GM12878 (cell line): ENCODE results near the gene RFT1. TPM values are rescaled to one million over a fixed set of nuclear protein-coding genes. Genes with fewer than 3 reads are reported as not detected.

ENCODE experiments used
- ASH2L ChIP-seq: fragments of 300-600, 200-600 bp; sonication (generic); IDR thresholded peaks from 2 replicates; pipeline ENCODE4 v1.6.1; 2017; ENCODE audit warnings: low read depth, mild to moderate bottlenecking, borderline replicate concordance
- CBX3 ChIP-seq: fragments of 200-600 bp; sonication (generic); IDR thresholded peaks from 2 replicates; pipeline ENCODE4 v1.6.1; 2016; ENCODE audit warnings: low read depth, borderline replicate concordance
- CEBPB ChIP-seq, 2 experiments: fragments of 150-350 bp in 1 of 2; IDR thresholded peaks; 2 replicates each; pipeline ENCODE4 v1.6.1; 2012 to 2014; ENCODE audit warnings: low read depth in 2 of 2, low read length in 2 of 2, borderline replicate concordance in 1 of 2, inconsistent platforms in 1 of 2
- CHD1 ChIP-seq: IDR thresholded peaks from 2 replicates; pipeline ENCODE4 v1.6.1; 2012; ENCODE audit warnings: low read depth, low read length, improper control_type of control experiment
- CHD2 ChIP-seq: IDR thresholded peaks from 2 replicates; pipeline ENCODE4 v1.6.1; 2011; ENCODE audit warnings: low read depth, low read length, improper control_type of control experiment, borderline replicate concordance
- EP300 ChIP-seq, 2 experiments: fragments of 150-350 bp in 1 of 2; IDR thresholded peaks; 2 replicates each; pipeline ENCODE4 v1.6.1; 2011 to 2012; ENCODE audit warnings: low read depth in 2 of 2, low read length in 2 of 2, borderline replicate concordance in 1 of 2, improper control_type of control experiment in 1 of 2, inconsistent platforms in 1 of 2; ENCODE audit not compliant: control insufficient read depth in 1 of 2
- NBN ChIP-seq: fragments of 450-650 bp; IDR thresholded peaks from 2 replicates; pipeline ENCODE4 v1.6.1; 2016
- RB1 ChIP-seq: fragments of 450-650 bp; formaldehyde crosslinking; IDR thresholded peaks from 2 replicates; pipeline ENCODE4 v1.6.1; 2017; ENCODE audit warnings: mild to moderate bottlenecking, borderline replicate concordance
- SMAD1 ChIP-seq: fragments of 450-650 bp; IDR thresholded peaks from 2 replicates; pipeline ENCODE4 v1.6.1; 2018; ENCODE audit warnings: mild to moderate bottlenecking, low read depth; ENCODE audit not compliant: partially characterized antibody
- SMARCA5 ChIP-seq: fragments of 450-650 bp; IDR thresholded peaks from 2 replicates; pipeline ENCODE4 v1.6.1; 2017; ENCODE audit warnings: mild to moderate bottlenecking
- SP1 ChIP-seq: IDR thresholded peaks from one replicate; pipeline ENCODE4 v1.6.1; 2011; ENCODE audit warnings: low read depth, low read length
- SUPT20H ChIP-seq: IDR thresholded peaks from 2 replicates; pipeline ENCODE4 v1.6.1; 2011; ENCODE audit warnings: low read depth, mild to moderate bottlenecking, low read length, moderate library complexity, borderline replicate concordance; ENCODE audit not compliant: control insufficient read depth
- TCF7 ChIP-seq: IDR thresholded peaks from 2 replicates; pipeline ENCODE4 v1.6.1; 2014; ENCODE audit warnings: antibody characterized with exemption, borderline replicate concordance
- polyA plus RNA-seq, 11 experiments: library from polyadenylated mRNA; depleted of rRNA in 4 of 11; unstranded in 6 of 11; stranded (reverse) in 5 of 11; fragments of >200 nt; fragmentation: Nextera tagmentation in 4 of 11; fragmentation: Illumina TruSeq in 1 of 11; extraction: Ambion mirVana in 4 of 11; extraction: Trizol in 1 of 11; gene quantifications; 1 replicate in 1 of 11; 2 replicates in 10 of 11; pipeline versions ENCODE4 v1.2.1 to v1.2.3, GENCODE V29; 2011 to 2016; ENCODE audit warnings: inconsistent platforms in 2 of 11, missing spikeins in 2 of 11, low read depth in 1 of 11
- total RNA-seq, 4 experiments: library from RNA; depleted of rRNA in 3 of 4; stranded (reverse); fragments of >200 nt in 3 of 4; fragmentation: Illumina TruSeq in 1 of 4; extraction: Trizol in 1 of 4; gene quantifications; 2 replicates each; pipeline versions ENCODE4 v1.2.1 to v1.2.3, GENCODE V29; 2013 to 2021
- TF ChIP-seq, protein P1 (sequence below): fragments of 450-650 bp; IDR thresholded peaks from 2 replicates; pipeline ENCODE4 v1.6.1; 2017; ENCODE audit warnings: mild to moderate bottlenecking, moderate library complexity
- TF ChIP-seq, protein P2 (sequence below): IDR thresholded peaks from 2 replicates; pipeline ENCODE4 v1.6.1; 2012; ENCODE audit warnings: low read length, inconsistent platforms
- TF ChIP-seq, protein P3 (sequence below): fragments of 450-650 bp; IDR thresholded peaks from 2 replicates; pipeline ENCODE4 v1.6.1; 2017; ENCODE audit warnings: borderline replicate concordance
- TF ChIP-seq, protein P4 (sequence below): fragments of 450-650 bp; formaldehyde crosslinking; IDR thresholded peaks from 2 replicates; pipeline ENCODE4 v1.4.0; 2022; ENCODE audit warnings: mild to moderate bottlenecking, moderate library complexity

Gene RFT1
- total and polyA plus RNA-seq, 10 of the 15 experiments (the other 5 are each of a cell fraction or from before 2014, with no cell fraction given) = 16.6 to 75.1 (median 34.5) TPM

DNA sequence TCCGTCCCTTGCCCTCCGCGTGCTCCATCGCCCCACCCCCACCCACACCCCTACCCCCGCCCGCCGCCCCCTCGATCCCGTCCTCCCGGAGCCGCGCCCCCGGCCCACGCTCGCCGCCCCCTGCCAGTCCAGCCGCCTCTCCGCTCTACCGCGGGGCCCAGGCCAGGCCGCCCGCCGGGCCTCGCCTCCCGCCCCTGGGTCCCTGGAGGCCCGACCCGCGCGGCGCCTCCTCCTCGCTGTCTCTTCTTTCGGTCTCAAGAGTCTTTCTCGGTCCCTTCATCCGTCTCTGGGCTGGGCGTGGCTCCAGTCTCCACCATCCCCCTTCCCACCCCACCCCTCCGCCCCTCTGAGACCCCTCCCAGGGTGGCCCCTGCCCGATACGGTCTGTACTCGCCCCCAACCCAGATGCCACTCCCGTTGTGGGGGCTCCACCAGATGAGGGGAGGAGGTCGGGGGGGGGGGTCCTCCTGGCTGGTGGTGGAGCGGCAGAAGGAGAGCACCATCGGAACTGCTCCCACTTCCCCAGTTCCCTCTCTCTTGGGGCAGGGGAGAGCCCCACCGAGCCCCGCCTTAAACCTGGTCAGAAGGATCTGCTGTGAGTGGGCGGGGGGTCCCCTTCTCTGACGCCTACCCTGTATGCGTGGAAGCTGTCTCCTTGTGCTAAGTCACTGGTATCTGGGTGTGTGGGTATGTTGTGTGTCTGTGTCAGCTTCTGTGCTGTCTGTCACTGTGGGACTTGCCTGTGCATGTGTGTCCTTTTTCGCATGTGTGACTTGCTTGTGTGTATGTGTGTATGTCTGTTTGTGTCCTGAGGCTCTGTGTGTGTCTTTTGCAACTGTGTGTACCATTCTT is 31.8 kb upstream of the RFT1 start (continued):
- TF ChIP-seq EP300 (IDR thresholded peaks at IDR 0.05; ENCODE audit: borderline replicate concordance in 1 of 2, control insufficient read depth in 1 of 2, low read depth in 2 of 2, low read length in 2 of 2) (no peak), NBN (no peak; the same call in none of the 2 replicates), SMARCA5 (no peak), RB1 (no peak), TCF7 (no peak), CBX3 (no peak), SMAD1 (no peak), CHD1 (no peak), CHD2 (no peak), SUPT20H (no peak), ASH2L (no peak), SP1 (no peak), CEBPB (IDR thresholded peaks at IDR 0.05; ENCODE audit: borderline replicate concordance in 1 of 2, low read depth in 2 of 2, low read length in 2 of 2) (no peak)
- TF ChIP-seq, protein P1, sequence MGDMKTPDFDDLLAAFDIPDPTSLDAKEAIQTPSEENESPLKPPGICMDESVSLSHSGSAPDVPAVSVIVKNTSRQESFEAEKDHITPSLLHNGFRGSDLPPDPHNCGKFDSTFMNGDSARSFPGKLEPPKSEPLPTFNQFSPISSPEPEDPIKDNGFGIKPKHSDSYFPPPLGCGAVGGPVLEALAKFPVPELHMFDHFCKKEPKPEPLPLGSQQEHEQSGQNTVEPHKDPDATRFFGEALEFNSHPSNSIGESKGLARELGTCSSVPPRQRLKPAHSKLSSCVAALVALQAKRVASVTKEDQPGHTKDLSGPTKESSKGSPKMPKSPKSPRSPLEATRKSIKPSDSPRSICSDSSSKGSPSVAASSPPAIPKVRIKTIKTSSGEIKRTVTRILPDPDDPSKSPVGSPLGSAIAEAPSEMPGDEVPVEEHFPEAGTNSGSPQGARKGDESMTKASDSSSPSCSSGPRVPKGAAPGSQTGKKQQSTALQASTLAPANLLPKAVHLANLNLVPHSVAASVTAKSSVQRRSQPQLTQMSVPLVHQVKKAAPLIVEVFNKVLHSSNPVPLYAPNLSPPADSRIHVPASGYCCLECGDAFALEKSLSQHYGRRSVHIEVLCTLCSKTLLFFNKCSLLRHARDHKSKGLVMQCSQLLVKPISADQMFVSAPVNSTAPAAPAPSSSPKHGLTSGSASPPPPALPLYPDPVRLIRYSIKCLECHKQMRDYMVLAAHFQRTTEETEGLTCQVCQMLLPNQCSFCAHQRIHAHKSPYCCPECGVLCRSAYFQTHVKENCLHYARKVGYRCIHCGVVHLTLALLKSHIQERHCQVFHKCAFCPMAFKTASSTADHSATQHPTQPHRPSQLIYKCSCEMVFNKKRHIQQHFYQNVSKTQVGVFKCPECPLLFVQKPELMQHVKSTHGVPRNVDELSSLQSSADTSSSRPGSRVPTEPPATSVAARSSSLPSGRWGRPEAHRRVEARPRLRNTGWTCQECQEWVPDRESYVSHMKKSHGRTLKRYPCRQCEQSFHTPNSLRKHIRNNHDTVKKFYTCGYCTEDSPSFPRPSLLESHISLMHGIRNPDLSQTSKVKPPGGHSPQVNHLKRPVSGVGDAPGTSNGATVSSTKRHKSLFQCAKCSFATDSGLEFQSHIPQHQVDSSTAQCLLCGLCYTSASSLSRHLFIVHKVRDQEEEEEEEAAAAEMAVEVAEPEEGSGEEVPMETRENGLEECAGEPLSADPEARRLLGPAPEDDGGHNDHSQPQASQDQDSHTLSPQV = no peak
- TF ChIP-seq, protein P2, sequence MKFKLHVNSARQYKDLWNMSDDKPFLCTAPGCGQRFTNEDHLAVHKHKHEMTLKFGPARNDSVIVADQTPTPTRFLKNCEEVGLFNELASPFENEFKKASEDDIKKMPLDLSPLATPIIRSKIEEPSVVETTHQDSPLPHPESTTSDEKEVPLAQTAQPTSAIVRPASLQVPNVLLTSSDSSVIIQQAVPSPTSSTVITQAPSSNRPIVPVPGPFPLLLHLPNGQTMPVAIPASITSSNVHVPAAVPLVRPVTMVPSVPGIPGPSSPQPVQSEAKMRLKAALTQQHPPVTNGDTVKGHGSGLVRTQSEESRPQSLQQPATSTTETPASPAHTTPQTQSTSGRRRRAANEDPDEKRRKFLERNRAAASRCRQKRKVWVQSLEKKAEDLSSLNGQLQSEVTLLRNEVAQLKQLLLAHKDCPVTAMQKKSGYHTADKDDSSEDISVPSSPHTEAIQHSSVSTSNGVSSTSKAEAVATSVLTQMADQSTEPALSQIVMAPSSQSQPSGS = no peak
- TF ChIP-seq, protein P3, sequence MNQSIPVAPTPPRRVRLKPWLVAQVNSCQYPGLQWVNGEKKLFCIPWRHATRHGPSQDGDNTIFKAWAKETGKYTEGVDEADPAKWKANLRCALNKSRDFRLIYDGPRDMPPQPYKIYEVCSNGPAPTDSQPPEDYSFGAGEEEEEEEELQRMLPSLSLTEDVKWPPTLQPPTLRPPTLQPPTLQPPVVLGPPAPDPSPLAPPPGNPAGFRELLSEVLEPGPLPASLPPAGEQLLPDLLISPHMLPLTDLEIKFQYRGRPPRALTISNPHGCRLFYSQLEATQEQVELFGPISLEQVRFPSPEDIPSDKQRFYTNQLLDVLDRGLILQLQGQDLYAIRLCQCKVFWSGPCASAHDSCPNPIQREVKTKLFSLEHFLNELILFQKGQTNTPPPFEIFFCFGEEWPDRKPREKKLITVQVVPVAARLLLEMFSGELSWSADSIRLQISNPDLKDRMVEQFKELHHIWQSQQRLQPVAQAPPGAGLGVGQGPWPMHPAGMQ = no peak
- TF ChIP-seq, protein P4, sequence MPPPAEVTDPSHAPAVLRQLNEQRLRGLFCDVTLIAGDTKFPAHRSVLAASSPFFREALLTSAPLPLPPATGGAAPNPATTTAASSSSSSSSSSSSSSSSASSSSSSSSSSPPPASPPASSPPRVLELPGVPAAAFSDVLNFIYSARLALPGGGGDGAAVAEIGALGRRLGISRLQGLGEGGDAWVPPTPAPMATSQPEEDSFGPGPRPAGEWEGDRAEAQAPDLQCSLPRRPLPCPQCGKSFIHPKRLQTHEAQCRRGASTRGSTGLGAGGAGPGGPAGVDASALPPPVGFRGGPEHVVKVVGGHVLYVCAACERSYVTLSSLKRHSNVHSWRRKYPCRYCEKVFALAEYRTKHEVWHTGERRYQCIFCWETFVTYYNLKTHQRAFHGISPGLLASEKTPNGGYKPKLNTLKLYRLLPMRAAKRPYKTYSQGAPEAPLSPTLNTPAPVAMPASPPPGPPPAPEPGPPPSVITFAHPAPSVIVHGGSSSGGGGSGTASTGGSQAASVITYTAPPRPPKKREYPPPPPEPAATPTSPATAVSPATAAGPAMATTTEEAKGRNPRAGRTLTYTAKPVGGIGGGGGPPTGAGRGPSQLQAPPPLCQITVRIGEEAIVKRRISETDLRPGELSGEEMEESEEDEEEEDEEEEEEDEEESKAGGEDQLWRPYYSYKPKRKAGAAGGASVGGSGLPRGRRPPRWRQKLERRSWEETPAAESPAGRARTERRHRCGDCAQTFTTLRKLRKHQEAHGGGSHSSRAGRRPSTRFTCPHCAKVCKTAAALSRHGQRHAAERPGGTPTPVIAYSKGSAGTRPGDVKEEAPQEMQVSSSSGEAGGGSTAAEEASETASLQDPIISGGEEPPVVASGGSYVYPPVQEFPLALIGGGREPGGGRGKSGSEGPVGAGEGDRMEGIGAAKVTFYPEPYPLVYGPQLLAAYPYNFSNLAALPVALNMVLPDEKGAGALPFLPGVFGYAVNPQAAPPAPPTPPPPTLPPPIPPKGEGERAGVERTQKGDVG (CRISPR knock-in tag) = no peak
